Panc1 (cell line): ENCODE measurements around the gene PDE4A. TPM values are rescaled to one million over a fixed set of nuclear protein-coding genes. Genes with fewer than 3 reads are reported as not detected.

ENCODE experiments used
- ATAC-seq: fragments of 200-7000 bp; cut with Tn5 transposase; 2 replicates; pipeline ENCODE4 v1.9.1; 2020; ENCODE audit warnings: mild to moderate bottlenecking, moderate library complexity
- BruUV-seq: library from RNA; stranded (reverse); fragments of 400-500 nt; replicated peaks from 2 replicates; lab custom pipeline; 2021; lab: Mats Ljungman, UMichigan
- CTCF ChIA-PET: fragments of 300-600 bp; sonication (Branson Sonifier 250); formaldehyde crosslinking; loops from one replicate; lab custom pipeline; 2022; ENCODE audit warnings: antibody characterized with exemption; lab: Charles Lee
- POLR2A ChIA-PET: fragments of 300-600 bp; sonication (Branson Sonifier 250); formaldehyde crosslinking; loops from one replicate; lab custom pipeline; 2022; ENCODE audit warnings: antibody characterized with exemption; lab: Charles Lee
- DNase-seq: peaks from one replicate; pipeline ENCODE4 v3.0.0-alpha.2; 2010; ENCODE audit warnings: low read depth, low spot score
- H3K27ac ChIP-seq: 2 replicates; pipeline ENCODE4 v1.5.1; 2011; ENCODE audit warnings: mild to moderate bottlenecking, low read length, inconsistent platforms
- H3K27me3 ChIP-seq: fragments of 200-500 bp; sonication (Bioruptor generic); 2 replicates; pipeline ENCODE4 v1.6.0; 2014; ENCODE audit warnings: low read length, inconsistent platforms; ENCODE audit not compliant: control insufficient read depth, insufficient read depth
- H3K36me3 ChIP-seq: fragments of 200-500 bp; sonication (Bioruptor generic); 2 replicates; pipeline ENCODE4 v1.5.1; 2014; ENCODE audit warnings: inconsistent platforms, mild to moderate bottlenecking, low read length, moderate library complexity; ENCODE audit not compliant: control insufficient read depth, insufficient read depth
- H3K4me1 ChIP-seq: 2 replicates; pipeline ENCODE4 v1.5.1; 2011; ENCODE audit warnings: inconsistent platforms, mild to moderate bottlenecking, low read length, moderate library complexity; ENCODE audit not compliant: control insufficient read depth, insufficient read depth
- H3K4me3 ChIP-seq, 2 experiments: 2 replicates each; pipeline ENCODE4 v1.5.1; 2011 to 2012; ENCODE audit warnings: low read depth in 2 of 2, low read length in 2 of 2, mild to moderate bottlenecking in 2 of 2, inconsistent platforms in 1 of 2, moderate library complexity in 1 of 2
- H3K9me3 ChIP-seq: fragments of 200-500 bp; sonication (Bioruptor generic); 2 replicates; pipeline ENCODE4 v1.5.1; 2014; ENCODE audit warnings: low read depth, mild to moderate bottlenecking, inconsistent platforms, low read length, moderate library complexity; ENCODE audit not compliant: control insufficient read depth, insufficient read depth
- POLR2AphosphoS5 ChIP-seq: IDR thresholded peaks from 2 replicates; pipeline ENCODE4 v1.6.1; 2012; ENCODE audit warnings: mild to moderate bottlenecking, low read depth, low read length, moderate library complexity
- SIN3A ChIP-seq: IDR thresholded peaks from 2 replicates; pipeline ENCODE4 v1.6.1; 2012; ENCODE audit warnings: low read depth, mild to moderate bottlenecking, low read length, moderate library complexity, borderline replicate concordance; ENCODE audit not compliant: insufficient read depth
- TCF7L2 ChIP-seq: IDR thresholded peaks from 2 replicates; pipeline ENCODE4 v1.6.1; 2011; ENCODE audit warnings: mild to moderate bottlenecking, low read depth, low read length, inconsistent platforms
- in situ Hi-C: cut with HindIII; loops from 2 replicates; pipeline ENCODE4 v1.10.0; 2016; ENCODE audit warnings: low sequenced_read_pairs, low pct_unique_long_range_greater_than_20kb
- intact Hi-C: fragments of 100-400 bp; cut with micrococcal nuclease; formaldehyde crosslinking; loops from one replicate; pipeline ENCODE4 v1.10.0; 2022; ENCODE audit not compliant: unreplicated experiment
- total RNA-seq: library from RNA; stranded (reverse); gene quantifications from one replicate; pipeline ENCODE4 v1.2.1, GENCODE V29; 2021; ENCODE audit not compliant: unreplicated experiment
- TF ChIP-seq, protein P1 (sequence below), 2 experiments: IDR thresholded peaks; 2 replicates each; pipeline ENCODE4 v1.6.1; 2011 to 2012; ENCODE audit warnings: low read depth in 2 of 2, control low read depth in 1 of 2, low read length in 1 of 2, mild to moderate bottlenecking in 1 of 2, moderate library complexity in 1 of 2; ENCODE audit not compliant: insufficient read depth in 1 of 2
- TF ChIP-seq, protein P2 (sequence below): fragments of 450-650 bp; IDR thresholded peaks from 2 replicates; pipeline ENCODE4 v1.5.1; 2017; ENCODE audit warnings: mild to moderate bottlenecking

The PDE4A gene
- total RNA-seq, 1 experiment from 2014 or later, result 25.8 TPM

DNA sequence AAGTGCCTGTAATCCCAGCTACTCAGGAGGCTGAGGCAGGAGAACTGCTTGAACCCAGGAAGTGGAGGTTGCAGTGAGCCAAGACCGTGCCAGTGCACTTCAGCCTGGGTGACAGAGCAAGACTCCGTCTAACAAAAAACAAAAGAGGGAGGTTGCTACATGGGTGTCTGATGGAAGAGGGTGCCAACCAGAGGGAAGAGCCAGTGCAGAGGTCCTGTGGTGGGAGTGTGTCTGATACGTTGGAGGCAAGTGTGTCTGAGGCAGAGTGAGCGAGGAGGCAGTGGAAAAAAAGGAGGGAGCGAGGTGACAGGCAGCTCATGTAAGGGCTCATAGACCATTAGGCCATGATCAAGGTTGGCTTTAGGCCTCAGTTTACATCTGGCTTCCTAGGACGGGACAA, 6.8 kb downstream of the PDE4A start:
- intact Hi-C loops, result no loop called here
- Histone ChIP-seq H3K27me3 (no peaks in the 10 kb centered on the region), H3K27ac (no peak overlapping the region), H3K4me1 (peaks cover 11% of the 10 kb centered on the region), H3K9me3 (no peaks in the 10 kb centered on the region), H3K4me3 (no peak overlapping the region), H3K36me3 (no peaks in the 10 kb centered on the region)
- in situ Hi-C loops, result no loop called here
- BruUV-seq, result no TSS peak
- no peak for DNase-seq
- ATAC-seq, result no peak
- POLR2A ChIA-PET, result no interaction called here
- CTCF ChIA-PET, result no interaction called here
- TF ChIP-seq POLR2AphosphoS5 (no peak), TCF7L2 (no peak), SIN3A (no peak)
- TF ChIP-seq, protein P1, sequence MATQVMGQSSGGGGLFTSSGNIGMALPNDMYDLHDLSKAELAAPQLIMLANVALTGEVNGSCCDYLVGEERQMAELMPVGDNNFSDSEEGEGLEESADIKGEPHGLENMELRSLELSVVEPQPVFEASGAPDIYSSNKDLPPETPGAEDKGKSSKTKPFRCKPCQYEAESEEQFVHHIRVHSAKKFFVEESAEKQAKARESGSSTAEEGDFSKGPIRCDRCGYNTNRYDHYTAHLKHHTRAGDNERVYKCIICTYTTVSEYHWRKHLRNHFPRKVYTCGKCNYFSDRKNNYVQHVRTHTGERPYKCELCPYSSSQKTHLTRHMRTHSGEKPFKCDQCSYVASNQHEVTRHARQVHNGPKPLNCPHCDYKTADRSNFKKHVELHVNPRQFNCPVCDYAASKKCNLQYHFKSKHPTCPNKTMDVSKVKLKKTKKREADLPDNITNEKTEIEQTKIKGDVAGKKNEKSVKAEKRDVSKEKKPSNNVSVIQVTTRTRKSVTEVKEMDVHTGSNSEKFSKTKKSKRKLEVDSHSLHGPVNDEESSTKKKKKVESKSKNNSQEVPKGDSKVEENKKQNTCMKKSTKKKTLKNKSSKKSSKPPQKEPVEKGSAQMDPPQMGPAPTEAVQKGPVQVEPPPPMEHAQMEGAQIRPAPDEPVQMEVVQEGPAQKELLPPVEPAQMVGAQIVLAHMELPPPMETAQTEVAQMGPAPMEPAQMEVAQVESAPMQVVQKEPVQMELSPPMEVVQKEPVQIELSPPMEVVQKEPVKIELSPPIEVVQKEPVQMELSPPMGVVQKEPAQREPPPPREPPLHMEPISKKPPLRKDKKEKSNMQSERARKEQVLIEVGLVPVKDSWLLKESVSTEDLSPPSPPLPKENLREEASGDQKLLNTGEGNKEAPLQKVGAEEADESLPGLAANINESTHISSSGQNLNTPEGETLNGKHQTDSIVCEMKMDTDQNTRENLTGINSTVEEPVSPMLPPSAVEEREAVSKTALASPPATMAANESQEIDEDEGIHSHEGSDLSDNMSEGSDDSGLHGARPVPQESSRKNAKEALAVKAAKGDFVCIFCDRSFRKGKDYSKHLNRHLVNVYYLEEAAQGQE (IDR thresholded peaks at IDR 0.05; ENCODE audit: insufficient read depth in 1 of 2, low read depth in 2 of 2, low read length in 1 of 2), result no peak
- TF ChIP-seq, protein P2, sequence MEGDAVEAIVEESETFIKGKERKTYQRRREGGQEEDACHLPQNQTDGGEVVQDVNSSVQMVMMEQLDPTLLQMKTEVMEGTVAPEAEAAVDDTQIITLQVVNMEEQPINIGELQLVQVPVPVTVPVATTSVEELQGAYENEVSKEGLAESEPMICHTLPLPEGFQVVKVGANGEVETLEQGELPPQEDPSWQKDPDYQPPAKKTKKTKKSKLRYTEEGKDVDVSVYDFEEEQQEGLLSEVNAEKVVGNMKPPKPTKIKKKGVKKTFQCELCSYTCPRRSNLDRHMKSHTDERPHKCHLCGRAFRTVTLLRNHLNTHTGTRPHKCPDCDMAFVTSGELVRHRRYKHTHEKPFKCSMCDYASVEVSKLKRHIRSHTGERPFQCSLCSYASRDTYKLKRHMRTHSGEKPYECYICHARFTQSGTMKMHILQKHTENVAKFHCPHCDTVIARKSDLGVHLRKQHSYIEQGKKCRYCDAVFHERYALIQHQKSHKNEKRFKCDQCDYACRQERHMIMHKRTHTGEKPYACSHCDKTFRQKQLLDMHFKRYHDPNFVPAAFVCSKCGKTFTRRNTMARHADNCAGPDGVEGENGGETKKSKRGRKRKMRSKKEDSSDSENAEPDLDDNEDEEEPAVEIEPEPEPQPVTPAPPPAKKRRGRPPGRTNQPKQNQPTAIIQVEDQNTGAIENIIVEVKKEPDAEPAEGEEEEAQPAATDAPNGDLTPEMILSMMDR, result no peak

DNA sequence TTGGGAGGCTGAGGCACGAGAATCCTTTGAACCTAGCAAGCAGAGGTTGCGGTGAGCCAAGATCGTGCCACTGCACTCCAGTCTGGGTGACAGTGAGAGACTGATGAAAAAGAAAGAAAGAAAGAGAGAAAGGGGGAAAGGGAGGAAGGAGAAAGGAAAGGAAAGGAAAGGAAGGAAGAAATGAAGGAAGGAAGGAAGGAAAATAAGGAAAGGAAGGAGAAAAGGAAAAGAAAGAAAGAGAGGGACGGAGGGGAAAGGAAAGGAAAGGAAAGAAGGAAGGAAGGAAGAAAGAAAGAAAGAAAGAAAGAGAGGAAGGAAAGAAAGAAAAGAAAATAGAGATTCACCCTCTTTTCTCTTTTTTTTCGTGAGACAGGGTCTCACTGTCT, 8.7 kb downstream of the PDE4A start:
- in situ Hi-C loops, result no loop called here
- ChIA-PET POLR2A (no interaction called here), CTCF (interaction anchor here (0.7 to 1.0 kb wide), 2 partner anchors 25 to 294 kb away, joined by 3 to 11 read pairs; no protein-coding TSS in a partner anchor)
- no peaks in the 10 kb centered on the region for H3K27me3 ChIP-seq
- DNase-seq (no peak), ATAC-seq (no peak)
- H3K4me1 ChIP-seq, result peaks cover 17% of the 10 kb centered on the region
- intact Hi-C loops, result no loop called here
- H3K9me3 ChIP-seq, result no peaks in the 10 kb centered on the region
- no TSS peak for BruUV-seq
- TF ChIP-seq, protein P2, result no peak
- TF ChIP-seq, protein P1 (IDR thresholded peaks at IDR 0.05; ENCODE audit: insufficient read depth in 1 of 2, low read depth in 2 of 2, low read length in 1 of 2), result no peak
- TF ChIP-seq TCF7L2, result no peak
- no peak for TF ChIP-seq POLR2AphosphoS5
- no peak for TF ChIP-seq SIN3A
- H3K4me3 ChIP-seq, result no peak overlapping the region
- H3K36me3 ChIP-seq, result no peaks in the 10 kb centered on the region
- H3K27ac ChIP-seq, result no peak overlapping the region
